Naive thymus-derived CD8-positive, alpha-beta T cell (primary cell): ENCODE results near the gene SLC6A3. TPM values are rescaled to one million over a fixed set of nuclear protein-coding genes. Genes with fewer than 3 reads are reported as not detected.

Experiments
- ATAC-seq, 2 donors: fragments of 150-1000 bp; cut with Tn5 transposase in 1 of 2; sonication (Bioruptor Pico), chemical (Tn5 transposase) in 1 of 2; 1 replicate in 1 of 2; 2 replicates in 1 of 2; pipeline ENCODE4 v1.10.0; 2021; ENCODE audit warnings: mild to moderate bottlenecking in 2 of 2, moderate library complexity in 2 of 2
- POLR2A ChIA-PET: fragments of 350-600 bp; sonication (Branson Sonifier 250); formaldehyde crosslinking; loops from one replicate; lab custom pipeline; 2021; ENCODE audit warnings: antibody characterized with exemption; lab: Charles Lee
- DNase-seq, 10 donors: peaks; one replicate each; pipeline versions ENCODE4 v3.0.0 to v3.0.0-alpha.2; 2020 to 2022
- H3K27ac Mint-ChIP-seq, 10 donors: one replicate each; pipeline ENCODE4 v1.8.0; 2020 to 2022; ENCODE audit warnings: mild to moderate bottlenecking in 10 of 10, mixed read lengths in 10 of 10, moderate library complexity in 4 of 10, inconsistent platforms in 1 of 10
- H3K27me3 Mint-ChIP-seq, 5 donors: one replicate each; pipeline ENCODE4 v1.8.0; 2021 to 2022; ENCODE audit warnings: mixed read lengths in 5 of 5
- H3K36me3 Mint-ChIP-seq, 3 donors: one replicate each; pipeline ENCODE4 v1.8.0; 2020 to 2022; ENCODE audit warnings: mixed read lengths in 3 of 3, mild to moderate bottlenecking in 2 of 3, inconsistent platforms in 1 of 3
- H3K4me1 Mint-ChIP-seq, 4 donors: one replicate each; pipeline ENCODE4 v1.8.0; 2021 to 2022; ENCODE audit warnings: mixed read lengths in 4 of 4
- H3K4me3 Mint-ChIP-seq, 10 donors: one replicate each; pipeline ENCODE4 v1.8.0; 2020 to 2022; ENCODE audit warnings: mild to moderate bottlenecking in 10 of 10, mixed read lengths in 10 of 10, moderate library complexity in 6 of 10, inconsistent platforms in 1 of 10
- H3K9me3 Mint-ChIP-seq, 9 donors: one replicate each; pipeline ENCODE4 v1.8.0; 2020 to 2022; ENCODE audit warnings: mixed read lengths in 9 of 9, mild to moderate bottlenecking in 3 of 9, inconsistent platforms in 1 of 9, moderate library complexity in 1 of 9
- polyA plus RNA-seq, 3 donors: library from polyadenylated mRNA; unstranded; fragments of 300-500 nt; fragmentation: Illumina TruSeq; gene quantifications; one replicate each; pipeline ENCODE4 v1.2.3, GENCODE V29; 2021
- total RNA-seq, 8 experiments: library from RNA in 2 of 8; stranded (reverse) in 2 of 8; gene quantifications; one replicate each; pipeline ENCODE4 v1.2.3 and lab custom pipeline; 2021 to 2026

SLC6A3 gene
- total and polyA plus RNA-seq, 5 experiments from 2014 or later: 0.08 to 0.27 (median 0.09) TPM; not detected in 2

DNA sequence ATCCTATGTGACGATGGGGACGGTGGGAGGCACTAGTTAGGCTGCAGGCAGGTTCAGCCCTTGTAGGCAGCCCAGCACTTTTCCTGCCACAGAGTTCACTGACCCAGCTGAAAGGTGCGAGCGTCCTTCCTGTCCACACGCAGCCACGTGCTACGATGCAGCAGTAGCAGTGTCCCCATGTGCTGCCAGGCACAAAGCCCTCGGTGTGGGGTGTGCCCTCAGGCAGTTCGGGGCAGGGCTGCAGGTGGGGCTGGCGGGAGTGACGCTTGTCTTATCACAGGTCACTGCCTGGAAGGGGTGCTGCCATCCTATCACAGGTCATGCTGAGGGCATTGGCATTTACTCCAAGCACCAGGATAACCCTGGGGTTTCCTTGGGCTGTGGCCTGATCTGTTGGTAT lies 53.5 kb downstream of the SLC6A3 start:
- POLR2A ChIA-PET: no interaction called here
- H3K4me3 Mint-ChIP-seq: no peak overlapping the region
- H3K4me1 Mint-ChIP-seq: peaks cover 9 to 12% (median 10%) of the 10 kb centered on the region in 4 donors
- peaks cover 5 to 47% (median 17%) of the 10 kb centered on the region in 5 donors for H3K27me3 Mint-ChIP-seq
- peak in 1 of 10 donors; percentile 23 for DNase-seq
- H3K27ac Mint-ChIP-seq: no peak overlapping the region
- H3K9me3 Mint-ChIP-seq: peaks cover 0 to 2% (median 0%) of the 10 kb centered on the region in 9 donors
- H3K36me3 Mint-ChIP-seq: no peaks in the 10 kb centered on the region
- ATAC-seq: no peak

DNA sequence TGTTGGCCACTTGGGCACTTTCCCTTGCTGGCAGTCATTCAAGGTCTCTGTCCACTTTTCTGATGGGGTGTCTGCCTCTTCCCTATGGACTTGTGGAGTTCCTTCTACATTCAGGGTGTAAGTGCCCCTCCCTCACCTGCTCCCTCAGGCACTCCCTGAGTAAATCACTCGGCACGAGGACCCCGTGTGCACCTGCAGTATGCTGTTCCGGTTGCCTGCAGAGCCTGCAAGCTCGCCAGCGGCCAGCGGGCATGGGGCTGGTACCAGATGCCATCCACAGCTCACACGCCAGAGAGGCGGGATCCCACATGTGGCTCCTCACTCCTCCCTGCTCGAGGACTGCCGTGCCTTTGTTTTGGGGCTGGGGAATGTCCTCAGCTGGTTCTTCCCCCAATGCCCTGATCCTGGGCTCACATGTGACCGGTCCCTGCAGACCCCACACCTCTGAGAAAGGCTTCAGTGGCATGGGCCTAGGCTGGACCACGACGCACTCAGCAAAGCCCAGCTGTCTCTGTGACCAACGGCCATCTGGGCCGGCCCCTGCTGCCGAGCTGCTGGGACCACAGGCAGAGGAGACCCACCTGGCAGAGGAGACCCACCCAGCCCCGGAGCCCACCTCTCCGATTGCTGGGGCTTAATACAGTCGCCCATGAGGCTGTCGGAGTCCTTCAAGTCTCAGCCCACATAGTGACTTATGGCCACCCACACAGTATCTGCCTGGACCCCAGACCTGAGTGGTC lies 54.2 kb downstream of the SLC6A3 start:
- ATAC-seq (no peak), DNase-seq (peak in 1 of 10 donors; percentile 53)
- peaks cover 12 to 19% (median 16%) of the 10 kb centered on the region in 4 donors for H3K4me1 Mint-ChIP-seq
- POLR2A ChIA-PET: no interaction called here
- peaks cover 0 to 2% (median 0%) of the 10 kb centered on the region in 9 donors for H3K9me3 Mint-ChIP-seq
- no peak overlapping the region for H3K4me3 Mint-ChIP-seq
- peaks cover 4 to 40% (median 11%) of the 10 kb centered on the region in 5 donors for H3K27me3 Mint-ChIP-seq
- H3K27ac Mint-ChIP-seq: no peak overlapping the region
- H3K36me3 Mint-ChIP-seq: no peaks in the 10 kb centered on the region

DNA sequence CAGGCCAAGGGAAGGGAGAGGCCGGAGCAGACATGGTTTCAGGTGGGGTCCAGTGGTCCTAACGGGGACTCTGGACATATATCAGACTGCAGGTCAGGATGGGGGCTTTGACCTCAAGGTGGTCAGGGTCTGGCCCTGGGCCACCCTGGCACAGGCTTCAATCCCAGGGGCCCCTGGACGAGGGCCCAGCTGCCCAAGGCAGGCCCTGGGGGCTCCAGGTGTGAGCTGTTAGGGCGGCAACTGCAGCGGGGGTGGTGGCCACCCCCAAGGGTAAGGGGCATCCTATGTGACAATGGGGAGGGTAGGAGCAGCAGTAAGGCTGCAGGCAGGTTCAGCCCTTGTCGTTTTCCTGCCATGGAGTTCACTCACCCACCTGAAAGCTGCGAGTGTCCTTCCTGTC lies 54.9 kb downstream of the SLC6A3 start:
- ATAC-seq (no peak), DNase-seq (peak in 1 of 10 donors; percentile 46)
- H3K27me3 Mint-ChIP-seq: peaks cover 2 to 33% (median 7%) of the 10 kb centered on the region in 5 donors
- no peak overlapping the region for H3K4me3 Mint-ChIP-seq
- H3K4me1 Mint-ChIP-seq: peaks cover 13 to 23% (median 21%) of the 10 kb centered on the region in 4 donors
- H3K36me3 Mint-ChIP-seq: no peaks in the 10 kb centered on the region
- H3K27ac Mint-ChIP-seq: no peak overlapping the region
- POLR2A ChIA-PET: no interaction called here
- no peaks in the 10 kb centered on the region for H3K9me3 Mint-ChIP-seq

DNA sequence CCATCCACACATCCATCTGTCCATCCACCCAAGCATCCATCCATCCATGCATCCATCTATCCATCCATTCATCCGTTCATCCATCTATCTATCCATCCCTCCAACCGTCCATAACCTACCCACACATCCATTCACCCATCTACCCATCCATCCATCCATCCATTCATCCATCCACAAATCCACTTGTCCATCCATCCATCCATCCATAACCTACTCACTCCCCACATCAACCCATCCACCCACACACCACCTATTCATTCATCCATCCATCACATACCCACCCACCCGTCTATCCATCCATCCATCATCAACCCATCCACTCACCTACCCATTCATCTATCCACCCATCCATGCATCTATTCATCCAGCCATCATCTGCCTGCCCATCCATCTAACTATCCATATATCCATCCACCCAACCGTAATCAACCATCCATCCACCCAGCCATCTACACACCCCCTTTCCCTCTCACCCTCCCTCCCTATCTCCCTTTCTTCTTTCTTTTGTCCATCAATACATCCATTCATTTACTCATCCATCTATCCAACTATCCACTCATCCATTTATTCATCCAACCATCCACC lies 56.8 kb downstream of the SLC6A3 start:
- ATAC-seq: no peak
- no peak for DNase-seq
- Mint-ChIP-seq H3K4me1 (peaks cover 15 to 26% (median 25%) of the 10 kb centered on the region in 4 donors), H3K36me3 (no peaks in the 10 kb centered on the region), H3K27ac (peak overlapping the region; percentile 36 to 99 (median 62)), H3K27me3 (peaks cover 0 to 15% (median 3%) of the 10 kb centered on the region in 5 donors), H3K4me3 (peak overlapping the region in 6 of 10 donors; percentile 0 to 82 (median 58)), H3K9me3 (no peaks in the 10 kb centered on the region)
- POLR2A ChIA-PET: no interaction called here

DNA sequence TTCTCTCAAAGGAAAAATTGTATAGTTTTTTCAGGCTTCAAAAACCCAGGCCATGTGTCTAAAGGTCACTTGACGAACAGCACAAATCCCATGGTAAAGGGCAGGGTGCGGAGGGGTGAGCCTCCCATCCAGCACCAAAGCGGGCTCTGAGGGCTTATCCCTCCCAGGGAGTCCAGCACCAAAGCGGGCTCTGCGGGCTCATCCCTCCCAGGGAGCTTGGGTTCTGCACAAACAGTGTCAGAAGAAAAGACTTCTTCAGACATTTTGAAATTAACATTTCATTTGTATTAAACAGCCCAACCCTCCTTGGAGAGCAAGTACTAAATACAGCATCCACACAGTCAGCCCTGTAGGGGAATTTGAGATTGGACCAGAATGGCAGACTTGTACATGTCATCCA lies 57.4 kb downstream of the SLC6A3 start:
- ATAC-seq (no peak), DNase-seq (no peak)
- Mint-ChIP-seq H3K4me3 (peak overlapping the region in 6 of 10 donors; percentile 0 to 100 (median 96)), H3K27me3 (peaks cover 0 to 9% (median 3%) of the 10 kb centered on the region in 5 donors), H3K36me3 (no peaks in the 10 kb centered on the region), H3K27ac (peak overlapping the region in 9 of 10 donors; percentile 98 to 100 (median 100)), H3K4me1 (peaks cover 15 to 26% (median 25%) of the 10 kb centered on the region in 4 donors), H3K9me3 (no peaks in the 10 kb centered on the region)
- POLR2A ChIA-PET: interaction anchor here (3.7 kb wide), 1 partner anchor 43 kb away, joined by 31 read pairs; the partner anchor contains the start of gene CLPTM1L

DNA sequence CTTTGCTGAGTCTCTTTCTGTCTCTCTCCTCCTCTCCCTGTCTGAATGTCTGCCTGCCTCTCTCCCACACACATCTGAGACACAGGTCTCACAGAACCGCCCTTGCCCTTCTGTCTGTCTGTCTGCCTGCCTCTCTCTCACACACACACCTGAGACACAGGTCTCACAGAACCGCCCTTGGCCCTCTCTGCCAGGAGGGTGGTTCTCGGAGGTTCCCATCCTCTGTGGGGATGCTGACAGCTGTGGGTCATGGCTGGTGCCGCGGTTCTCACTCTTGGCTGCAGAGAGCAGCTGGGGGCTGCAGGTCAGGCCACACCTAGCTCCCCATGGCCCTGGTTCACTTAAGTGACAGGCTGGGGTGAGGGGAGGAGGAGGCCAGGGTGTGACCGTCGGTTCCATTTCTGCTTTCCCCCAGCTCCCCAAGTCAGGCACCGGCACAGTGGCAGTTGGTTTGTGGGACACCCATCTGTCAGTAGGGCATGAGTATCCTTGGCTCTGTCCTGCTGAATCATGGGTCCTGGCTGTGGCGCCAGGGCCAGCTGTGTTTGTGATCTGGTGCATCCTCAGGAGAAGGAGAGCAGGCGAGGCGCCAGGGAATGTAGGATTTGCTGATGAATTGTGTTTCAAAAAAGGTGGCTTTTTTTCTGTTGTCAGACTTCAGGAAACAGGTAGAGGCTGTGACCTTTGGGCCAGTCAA lies 58.0 kb downstream of the SLC6A3 start:
- peaks cover 15 to 26% (median 25%) of the 10 kb centered on the region in 4 donors for H3K4me1 Mint-ChIP-seq
- DNase-seq (peak in 2 of 10 donors; percentile 10 to 20), ATAC-seq (no peak)
- H3K27me3 Mint-ChIP-seq: peaks cover 0 to 7% (median 3%) of the 10 kb centered on the region in 5 donors
- H3K4me3 Mint-ChIP-seq: peak overlapping the region; percentile 93 to 100 (median 98)
- H3K27ac Mint-ChIP-seq: peak overlapping the region; percentile 98 to 100 (median 100)
- POLR2A ChIA-PET: interaction anchor here (2.5 to 3.7 kb wide), 4 partner anchors 42 to 247 kb away, joined by 10 to 43 read pairs (median 24); partner anchors contain the start of genes CLPTM1L and LPCAT1
- no peaks in the 10 kb centered on the region for H3K36me3 Mint-ChIP-seq
- H3K9me3 Mint-ChIP-seq: no peaks in the 10 kb centered on the region

DNA sequence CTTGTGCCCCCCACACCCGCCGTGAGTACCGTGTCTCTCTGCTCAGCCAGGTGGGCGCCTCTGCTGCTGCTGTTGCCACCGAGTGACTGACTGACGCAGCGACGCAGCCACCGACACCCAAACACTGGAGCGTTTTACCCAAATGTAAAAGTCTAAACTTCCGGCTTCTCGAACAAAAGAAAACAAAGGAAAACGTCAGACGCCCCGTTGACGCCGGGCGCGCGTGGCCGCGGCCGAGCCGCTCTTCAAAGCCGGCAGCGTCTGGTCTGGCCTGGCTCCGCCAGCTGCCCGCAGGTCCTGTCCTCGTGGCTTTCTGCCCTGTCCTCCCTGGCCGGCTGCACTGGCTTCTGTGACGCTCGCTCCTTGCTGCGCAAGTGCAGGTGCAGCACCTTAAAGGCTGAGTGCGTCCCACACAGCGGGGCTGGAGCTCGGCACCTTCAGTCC lies 58.9 kb downstream of the SLC6A3 start:
- Mint-ChIP-seq H3K4me3 (peak overlapping the region; percentile 93 to 100 (median 98)), H3K27ac (peak overlapping the region; percentile 98 to 100 (median 100)), H3K27me3 (peaks cover 0 to 3% (median 2%) of the 10 kb centered on the region in 5 donors), H3K9me3 (no peaks in the 10 kb centered on the region), H3K36me3 (no peaks in the 10 kb centered on the region), H3K4me1 (peaks cover 18 to 31% (median 29%) of the 10 kb centered on the region in 4 donors)
- DNase-seq (peak in 9 of 10 donors; percentile 61 to 92 (median 86)), ATAC-seq (peak; percentile 90 to 91)
- POLR2A ChIA-PET: interaction anchor here (0.6 to 3.7 kb wide), 16 partner anchors 11 to 415 kb away, joined by 3 to 43 read pairs (median 4); partner anchors contain the start of genes CLPTM1L, LPCAT1 and NDUFS6

DNA sequence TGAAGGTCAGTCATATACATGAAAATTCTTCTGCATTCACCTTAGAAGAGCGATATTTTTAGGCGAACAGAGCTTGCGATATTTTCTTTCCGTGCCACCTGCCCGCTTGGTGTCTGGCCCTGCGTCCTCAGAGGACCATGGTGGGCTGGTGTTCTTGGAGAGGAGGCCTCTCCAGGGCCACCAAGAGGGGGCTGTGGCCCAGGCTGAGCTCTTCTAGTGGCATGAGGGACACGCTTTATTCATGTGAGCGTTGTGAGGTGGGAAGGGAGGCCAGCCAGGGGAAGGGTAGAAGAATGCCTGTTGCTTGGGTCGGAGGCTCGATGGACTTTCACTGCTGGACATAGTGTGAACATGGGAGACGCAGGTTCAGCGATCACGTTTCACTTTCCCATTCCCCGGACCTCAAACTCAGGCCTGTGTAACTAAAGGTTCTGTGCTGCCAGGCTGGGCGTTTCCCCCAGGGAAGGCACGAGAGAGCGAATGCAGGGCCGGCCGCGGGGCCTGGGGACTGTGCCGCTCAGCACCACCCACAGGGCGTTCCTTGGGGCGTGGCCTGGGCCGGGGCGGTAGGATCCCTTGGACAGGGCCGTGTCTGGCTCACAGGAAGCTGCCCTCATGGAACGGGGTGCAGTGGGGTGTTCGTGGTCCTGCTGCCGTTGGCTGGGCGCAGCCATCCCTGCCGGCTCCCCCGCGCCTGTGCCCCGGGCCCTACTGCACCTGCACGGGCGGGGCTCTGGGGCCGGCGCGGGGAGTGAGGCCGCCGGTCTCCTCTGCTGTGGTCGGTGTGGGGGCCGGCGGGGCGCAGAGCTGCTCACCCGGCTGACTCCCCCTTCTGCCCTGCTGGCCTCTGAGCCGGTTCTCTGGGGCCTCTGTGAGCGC lies 59.6 kb downstream of the SLC6A3 start:
- peak overlapping the region; percentile 93 to 100 (median 98) for H3K4me3 Mint-ChIP-seq
- peak; percentile 62 to 89 (median 77) for DNase-seq
- peak overlapping the region; percentile 98 to 100 (median 100) for H3K27ac Mint-ChIP-seq
- H3K9me3 Mint-ChIP-seq: no peaks in the 10 kb centered on the region
- ATAC-seq: peak; percentile 79 to 80
- H3K4me1 Mint-ChIP-seq: peaks cover 18 to 35% (median 34%) of the 10 kb centered on the region in 4 donors
- no peaks in the 10 kb centered on the region for H3K36me3 Mint-ChIP-seq
- peaks cover 0 to 3% (median 2%) of the 10 kb centered on the region in 5 donors for H3K27me3 Mint-ChIP-seq
- POLR2A ChIA-PET: interaction anchor here (0.6 to 3.7 kb wide), 20 partner anchors 10 to 415 kb away, joined by 3 to 43 read pairs (median 4); partner anchors contain the start of genes CLPTM1L, LPCAT1, NDUFS6 and TERT

DNA sequence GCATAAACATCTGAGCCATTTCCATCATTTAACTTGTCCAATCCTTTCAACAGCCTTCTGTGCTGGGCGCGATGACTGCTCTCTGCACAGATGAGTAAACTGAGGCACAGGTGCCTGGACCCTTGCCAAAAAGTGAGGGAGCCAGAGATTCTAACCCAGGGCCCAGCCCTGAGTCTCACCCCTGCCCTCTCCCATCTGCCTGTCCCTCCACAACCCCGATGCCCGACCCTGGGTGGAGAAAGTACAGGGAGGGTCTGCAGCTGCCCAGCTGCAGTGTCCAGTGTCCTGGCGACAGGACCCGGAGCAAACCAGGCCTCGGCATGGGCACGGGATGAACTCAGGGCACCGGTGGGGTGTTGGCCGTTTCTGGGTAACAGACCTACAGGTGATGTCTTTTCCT lies 60.7 kb downstream of the SLC6A3 start:
- no peak for ATAC-seq
- no peak for DNase-seq
- peak overlapping the region in 4 of 10 donors; percentile 96 to 100 (median 97) for H3K27ac Mint-ChIP-seq
- H3K27me3 Mint-ChIP-seq: peaks cover 0 to 3% (median 2%) of the 10 kb centered on the region in 5 donors
- POLR2A ChIA-PET: interaction anchor here (1.4 to 3.7 kb wide), 5 partner anchors 40 to 139 kb away, joined by 3 to 43 read pairs (median 16); partner anchors contain the start of genes CLPTM1L, LPCAT1 and TERT
- no peaks in the 10 kb centered on the region for H3K9me3 Mint-ChIP-seq
- H3K36me3 Mint-ChIP-seq: no peaks in the 10 kb centered on the region
- peaks cover 19 to 41% (median 36%) of the 10 kb centered on the region in 4 donors for H3K4me1 Mint-ChIP-seq
- H3K4me3 Mint-ChIP-seq: peak overlapping the region in 1 of 10 donors; percentile 93

DNA sequence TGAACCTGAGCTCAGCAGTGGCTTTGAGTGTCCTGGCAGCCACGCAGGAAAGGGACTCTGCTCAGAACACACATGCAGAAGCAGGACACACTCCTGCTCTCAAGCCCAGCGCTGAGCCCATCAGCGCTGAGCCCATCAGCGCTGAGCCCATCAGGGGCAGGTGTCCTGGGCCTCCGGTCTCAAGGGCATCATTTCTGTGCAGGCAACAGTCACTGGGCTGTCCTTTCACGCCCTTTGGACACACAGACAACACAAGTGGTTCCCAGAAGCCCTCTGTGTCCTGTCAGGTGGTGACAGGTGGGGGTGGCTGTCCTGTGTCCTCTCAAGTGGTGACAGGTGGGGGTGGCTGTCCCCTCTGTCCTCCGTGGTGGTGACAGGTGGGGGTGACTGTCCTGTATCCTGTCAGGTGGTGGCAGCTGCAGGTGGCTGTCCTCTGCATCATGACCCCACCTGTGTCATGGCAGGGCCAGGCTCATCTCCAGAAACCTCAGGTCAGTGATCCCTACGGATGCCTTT lies 61.3 kb downstream of the SLC6A3 start:
- H3K4me3 Mint-ChIP-seq: peak overlapping the region in 1 of 10 donors; percentile 14
- ATAC-seq: no peak
- no peaks in the 10 kb centered on the region for H3K36me3 Mint-ChIP-seq
- H3K9me3 Mint-ChIP-seq: no peaks in the 10 kb centered on the region
- H3K27ac Mint-ChIP-seq: peak overlapping the region in 1 of 10 donors; percentile 75
- H3K27me3 Mint-ChIP-seq: peaks cover 0 to 3% (median 0%) of the 10 kb centered on the region in 5 donors
- no peak for DNase-seq
- POLR2A ChIA-PET: no interaction called here
- peaks cover 19 to 41% (median 36%) of the 10 kb centered on the region in 4 donors for H3K4me1 Mint-ChIP-seq

DNA sequence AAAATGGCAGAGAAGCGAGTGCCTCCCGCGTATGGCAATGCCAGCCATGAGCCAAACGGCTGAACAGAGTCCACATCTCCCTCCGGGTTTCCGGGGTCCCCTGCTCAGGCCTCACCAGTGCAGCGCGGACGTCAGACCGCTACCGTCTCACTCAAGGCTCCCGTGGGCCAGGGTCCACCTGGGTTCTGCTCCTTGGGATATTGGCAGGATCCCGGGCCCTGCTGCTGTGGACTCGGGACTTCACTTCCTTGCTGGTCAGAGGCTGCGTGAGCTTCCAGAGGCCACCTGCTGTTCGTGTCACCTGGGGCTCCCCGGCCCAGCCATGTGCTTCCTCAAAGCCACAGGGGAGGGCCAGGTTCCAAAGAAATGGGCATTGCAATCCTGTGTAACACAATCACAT lies 61.9 kb downstream of the SLC6A3 start:
- Mint-ChIP-seq H3K27me3 (peaks cover 0 to 3% (median 0%) of the 10 kb centered on the region in 5 donors), H3K4me1 (peaks cover 17 to 41% (median 36%) of the 10 kb centered on the region in 4 donors), H3K36me3 (no peaks in the 10 kb centered on the region), H3K9me3 (no peaks in the 10 kb centered on the region), H3K27ac (no peak overlapping the region), H3K4me3 (no peak overlapping the region)
- POLR2A ChIA-PET: no interaction called here
- no peak for DNase-seq
- no peak for ATAC-seq
